GM12878 (cell line): ENCODE data around the gene SSH2. TPM values are rescaled to one million over a fixed set of nuclear protein-coding genes. Genes with fewer than 3 reads are reported as not detected.

Experiments used
- ATAC-seq: fragments of 200-7000 bp; cut with Tn5 transposase; 3 replicates; pipeline ENCODE4 v1.9.1; 2020; ENCODE audit warnings: mild to moderate bottlenecking, moderate library complexity
- BruUV-seq: library from RNA; stranded (reverse); fragments of 400-500 nt; replicated peaks from 2 replicates; lab custom pipeline; 2021; lab: Mats Ljungman, UMichigan
- CTCF ChIA-PET: fragments of 300-600 bp; sonication (Branson Sonifier 250); formaldehyde crosslinking; extraction: SDS; loops from one replicate; lab custom pipeline; 2021; ENCODE audit warnings: inconsistent platforms; lab: Yijun Ruan, JAX
- POLR2A ChIA-PET: fragments of 350-600 bp; formaldehyde crosslinking; extraction: SDS; loops from one replicate; lab custom pipeline; 2021; ENCODE audit warnings: inconsistent platforms; lab: Charles Lee
- RAD21 ChIA-PET: fragments of 300-600 bp; sonication (Branson Sonifier 250); formaldehyde crosslinking; loops from one replicate; lab custom pipeline; 2023; ENCODE audit warnings: antibody characterized with exemption; ENCODE audit not compliant: unreplicated experiment; lab: Charles Lee
- SMC1A ChIA-PET: fragments of 300-600 bp; sonication (Branson Sonifier 250); formaldehyde crosslinking; loops from one replicate; lab custom pipeline; 2023; ENCODE audit not compliant: unreplicated experiment, uncharacterized antibody; lab: Charles Lee
- DNase-seq: peaks from one replicate; pipeline ENCODE4 v3.0.0-alpha.2; 2011; ENCODE audit warnings: low read depth, low spot score
- FAIRE-seq: peaks from 3 replicates; lab custom pipeline; 2011; peaks lifted over from hg19 to GRCh38; lab: Jason Lieb, UNC
- H2AFZ ChIP-seq: 2 replicates; pipeline ENCODE4 v1.6.0; 2011; ENCODE audit warnings: low read depth, low read length, control low read depth; ENCODE audit not compliant: control insufficient read depth
- H3K27ac ChIP-seq: 2 replicates; pipeline ENCODE4 v1.5.1; 2011; ENCODE audit warnings: control low read depth; ENCODE audit not compliant: control insufficient read depth, insufficient read depth
- H3K27me3 ChIP-seq, 2 experiments: replicated peaks in 1 of 2; 2 replicates each; pipeline versions ENCODE4 v1.6.0 to v1.6.1; 2011; ENCODE audit warnings: low read length in 1 of 2; ENCODE audit not compliant: control insufficient read depth in 2 of 2, insufficient read depth in 2 of 2
- H3K36me3 ChIP-seq, 2 experiments: 2 replicates each; pipeline ENCODE4 v1.5.1; 2011; ENCODE audit warnings: low read length in 1 of 2; ENCODE audit not compliant: control insufficient read depth in 2 of 2, insufficient read depth in 2 of 2
- H3K4me1 ChIP-seq: 2 replicates; pipeline ENCODE4 v1.6.1; 2011; ENCODE audit warnings: mild to moderate bottlenecking, low read length, moderate library complexity, mixed read lengths; ENCODE audit not compliant: control insufficient read depth, insufficient read depth
- H3K4me2 ChIP-seq: 2 replicates; pipeline ENCODE4 v1.6.0; 2011; ENCODE audit warnings: control low read depth; ENCODE audit not compliant: control insufficient read depth, insufficient read depth
- H3K4me3 ChIP-seq: fragments of 200-600 bp; sonication (generic); 2 replicates; pipeline ENCODE4 v1.5.1; 2016
- H3K79me2 ChIP-seq: 2 replicates; pipeline ENCODE4 v1.6.0; 2011; ENCODE audit warnings: low read length; ENCODE audit not compliant: control insufficient read depth, insufficient read depth
- H3K9ac ChIP-seq: 2 replicates; pipeline ENCODE4 v1.8.0; 2011; ENCODE audit warnings: low read length, control low read depth, mixed read lengths; ENCODE audit not compliant: control insufficient read depth, insufficient read depth
- H3K9me3 ChIP-seq: replicated peaks from 3 replicates; pipeline ENCODE4 v1.5.1; 2011; ENCODE audit warnings: mild to moderate bottlenecking, low read length; ENCODE audit not compliant: control insufficient read depth, insufficient read depth
- H4K20me1 ChIP-seq: 2 replicates; pipeline ENCODE4 v1.6.0; 2011; ENCODE audit not compliant: control insufficient read depth, insufficient read depth
- ASH2L ChIP-seq: fragments of 300-600, 200-600 bp; sonication (generic); IDR thresholded peaks from 2 replicates; pipeline ENCODE4 v1.6.1; 2017; ENCODE audit warnings: low read depth, mild to moderate bottlenecking, borderline replicate concordance
- GATAD2B ChIP-seq: fragments of 450-650 bp; conservative IDR thresholded peaks from 2 replicates; pipeline ENCODE4 v1.6.1; 2017; ENCODE audit warnings: low read depth, mild to moderate bottlenecking, moderate library complexity
- NFXL1 ChIP-seq: fragments of 450-650 bp; IDR thresholded peaks from 2 replicates; pipeline ENCODE4 v1.6.1; 2017; ENCODE audit warnings: antibody characterized with exemption, mild to moderate bottlenecking, borderline replicate concordance
- NRF1 ChIP-seq: conservative IDR thresholded peaks from 2 replicates; pipeline ENCODE4 v1.6.1; 2011; ENCODE audit warnings: mild to moderate bottlenecking, low read depth, low read length, improper control_type of control experiment
- POLR2AphosphoS2 ChIP-seq: IDR thresholded peaks from 2 replicates; pipeline ENCODE4 v1.6.1; 2011; ENCODE audit warnings: low read depth, mild to moderate bottlenecking, low read length, improper control_type of control experiment, moderate library complexity
- SMAD1 ChIP-seq: fragments of 450-650 bp; IDR thresholded peaks from 2 replicates; pipeline ENCODE4 v1.6.1; 2018; ENCODE audit warnings: mild to moderate bottlenecking, low read depth; ENCODE audit not compliant: partially characterized antibody
- SRF ChIP-seq, 2 experiments: IDR thresholded peaks; 2 replicates each; pipeline ENCODE4 v1.6.1; 2011; ENCODE audit warnings: low read depth in 2 of 2, low read length in 2 of 2, mild to moderate bottlenecking in 1 of 2, moderate library complexity in 1 of 2
- ZNF207 ChIP-seq: fragments of 450-650 bp; IDR thresholded peaks from 2 replicates; pipeline ENCODE4 v1.6.1; 2014; ENCODE audit warnings: antibody characterized with exemption, mild to moderate bottlenecking, borderline replicate concordance
- WGBS: methylation state at CpG from one replicate; pipeline ENCODE4 v1.1.6; 2016; ENCODE audit warnings: low lambda C conversion rate; ENCODE audit not compliant: insufficient replicate concordance, insufficient coverage; ENCODE audit errors: missing lambda C conversion rate; 5-methylcytosine and 5-hydroxymethylcytosine counted together
- in situ Hi-C: fragments of 300-500 bp; cut with MboI; formaldehyde crosslinking; loops from 9 replicates; pipeline ENCODE4 v1.14.3; 2018; ENCODE audit warnings: mixed read lengths
- intact Hi-C: fragments of 100-400 bp; cut with micrococcal nuclease; formaldehyde crosslinking; loops from one replicate; pipeline ENCODE4 v1.14.2; 2022; ENCODE audit not compliant: unreplicated experiment
- polyA plus RNA-seq, 11 experiments: library from polyadenylated mRNA; depleted of rRNA in 4 of 11; unstranded in 6 of 11; stranded (reverse) in 5 of 11; fragments of >200 nt; fragmentation: Nextera tagmentation in 4 of 11; fragmentation: Illumina TruSeq in 1 of 11; extraction: Ambion mirVana in 4 of 11; extraction: Trizol in 1 of 11; gene quantifications; 1 replicate in 1 of 11; 2 replicates in 10 of 11; pipeline versions ENCODE4 v1.2.1 to v1.2.3, GENCODE V29; 2011 to 2016; ENCODE audit warnings: inconsistent platforms in 2 of 11, missing spikeins in 2 of 11, low read depth in 1 of 11
- total RNA-seq, 4 experiments: library from RNA; depleted of rRNA in 3 of 4; stranded (reverse); fragments of >200 nt in 3 of 4; fragmentation: Illumina TruSeq in 1 of 4; extraction: Trizol in 1 of 4; gene quantifications; 2 replicates each; pipeline versions ENCODE4 v1.2.1 to v1.2.3, GENCODE V29; 2013 to 2021

The SSH2 gene
- total and polyA plus RNA-seq, 10 of the 15 experiments (the other 5 are each of a cell fraction or from before 2014, with no cell fraction given), result 9.3 to 65.9 (median 34.0) TPM

- 0 out of 4 replicates have a peak, but pooled peaks cover 0 to 5% of the 10 kb centered on the region in 2 experiments for H3K36me3 ChIP-seq
- ChIA-PET SMC1A (interaction anchor here (1.3 to 2.4 kb wide), 5 partner anchors 9 to 20 kb away, joined by 3 to 12 read pairs (median 6); no protein-coding TSS in a partner anchor), POLR2A (interaction anchor here (0.6 to 1.8 kb wide), 4 partner anchors 10 to 51 kb away, joined by 3 to 12 read pairs (median 3); no protein-coding TSS in a partner anchor)
- H3K4me2 ChIP-seq, result no peak overlapping the region
- in situ Hi-C loops, result no loop called here
- ATAC-seq, result no peak
- no peak overlapping the region for H2AFZ ChIP-seq
- no peak for DNase-seq
- TF ChIP-seq ASH2L (no peak), SRF (IDR thresholded peaks at IDR 0.05; ENCODE audit: low read depth in 2 of 2, low read length in 2 of 2) (no peak), NFXL1 (no peak), NRF1 (no peak), ZNF207 (no peak), GATAD2B (no peak), SMAD1 (no peak), POLR2AphosphoS2 (no peak)
- TF ChIP-seq, all 136 proteins: peak for 0
- Histone ChIP-seq H3K9me3 (no peaks in the 10 kb centered on the region), H3K27me3 (no peaks in the 10 kb centered on the region), H4K20me1 (no peaks in the 10 kb centered on the region), H3K79me2 (peaks cover 62% of the 10 kb centered on the region), H3K9ac (no peak overlapping the region), H3K4me1 (peaks cover 6% of the 10 kb centered on the region), H3K27ac (no peak overlapping the region), H3K4me3 (no peak overlapping the region)
- FAIRE-seq, result no peak
- intact Hi-C loops, result no loop called here
- ChIA-PET RAD21 (interaction anchor here (0.6 to 7.5 kb wide), 5 partner anchors 11 to 38 kb away, joined by 3 to 28 read pairs (median 6); no protein-coding TSS in a partner anchor), CTCF (interaction anchor here (0.7 to 1.7 kb wide), 3 partner anchors 10 to 60 kb away, joined by 3 to 5 read pairs (median 4); no protein-coding TSS in a partner anchor)
- no TSS peak for BruUV-seq
- WGBS, result 85% methylated on average over 10 of the region's 10 CpGs
Observed at GRCh38 chr17:29744121-29744520, 185.9 kb downstream of the SSH2 start.
